MM.1S (cell line): ENCODE measurements around the gene IFITM10.

Source experiments
- DNase-seq: peaks from one replicate; pipeline ENCODE4 v3.0.0-alpha.2; 2015
- H2AFZ ChIP-seq: fragments of 300-600 bp; sonication (generic); 2 replicates; pipeline ENCODE4 v1.6.0; 2016; ENCODE audit warnings: antibody characterized with exemption, low read length
- H3F3A ChIP-seq: fragments of 300-600 bp; sonication (generic); 2 replicates; pipeline ENCODE4 v1.6.1; 2016; ENCODE audit warnings: mild to moderate bottlenecking, antibody characterized with exemption, low read length, moderate library complexity, mixed read lengths; ENCODE audit not compliant: insufficient read depth
- H3K27ac ChIP-seq: fragments of 300-600 bp; sonication (generic); 2 replicates; pipeline ENCODE4 v1.5.1; 2016; ENCODE audit warnings: mild to moderate bottlenecking, low read length
- H3K27me3 ChIP-seq: fragments of 300-600 bp; sonication (generic); replicated peaks from 2 replicates; pipeline ENCODE4 v1.6.0; 2016; ENCODE audit warnings: low read length; ENCODE audit not compliant: insufficient read depth
- H3K36me3 ChIP-seq: fragments of 300-600 bp; sonication (generic); replicated peaks from 2 replicates; pipeline ENCODE4 v1.6.1; 2016; ENCODE audit warnings: mild to moderate bottlenecking, low read length, mixed read lengths; ENCODE audit not compliant: insufficient read depth
- H3K4me1 ChIP-seq: fragments of 300-600 bp; sonication (generic); 2 replicates; pipeline ENCODE4 v1.6.1; 2016; ENCODE audit warnings: low read length, mixed read lengths
- H3K4me2 ChIP-seq: fragments of 300-600 bp; sonication (generic); 2 replicates; pipeline ENCODE4 v1.6.0; 2016; ENCODE audit warnings: low read depth, low read length
- H3K4me3 ChIP-seq: fragments of 300-600 bp; sonication (generic); 2 replicates; pipeline ENCODE4 v1.5.1; 2016; ENCODE audit warnings: low read length, mixed read lengths
- H3K79me2 ChIP-seq: fragments of 300-600 bp; sonication (generic); 2 replicates; pipeline ENCODE4 v1.6.1; 2016; ENCODE audit warnings: mixed run types, low read length, mixed read lengths
- H3K9ac ChIP-seq: fragments of 300-600 bp; sonication (generic); 2 replicates; pipeline ENCODE4 v1.6.1; 2016; ENCODE audit warnings: low read length, mixed read lengths
- H3K9me2 ChIP-seq: fragments of 300-600 bp; sonication (generic); replicated peaks from 2 replicates; pipeline ENCODE4 v1.6.1; 2016; ENCODE audit warnings: mild to moderate bottlenecking, low read length, mixed read lengths; ENCODE audit not compliant: insufficient read depth
- H3K9me3 ChIP-seq: fragments of 300-600 bp; sonication (generic); replicated peaks from 2 replicates; pipeline ENCODE4 v1.6.1; 2016; ENCODE audit warnings: mild to moderate bottlenecking, low read length, mixed read lengths; ENCODE audit not compliant: insufficient read depth
- H4K20me1 ChIP-seq: fragments of 300-600 bp; sonication (generic); 2 replicates; pipeline ENCODE4 v1.6.1; 2016; ENCODE audit warnings: mild to moderate bottlenecking, low read length, moderate library complexity, mixed read lengths; ENCODE audit not compliant: insufficient read depth
- EZH2 ChIP-seq: fragments of 300-600 bp; sonication (generic); optimal IDR thresholded peaks from 2 replicates; pipeline ENCODE3; 2017; ENCODE audit warnings: low read depth, mild to moderate bottlenecking, antibody characterized with exemption, low read length, mixed read lengths
- EZH2phosphoT487 ChIP-seq: fragments of 300-600 bp; sonication (generic); IDR thresholded peaks from 2 replicates; pipeline ENCODE4 v1.6.1; 2018; ENCODE audit warnings: antibody characterized with exemption, low read length
- TF ChIP-seq, protein P1 (sequence below): fragments of 300-600 bp; sonication (generic); IDR thresholded peaks from 2 replicates; pipeline ENCODE4 v1.5.1; 2016; ENCODE audit warnings: antibody characterized with exemption, low read length, mixed read lengths

Gene IFITM10

DNA sequence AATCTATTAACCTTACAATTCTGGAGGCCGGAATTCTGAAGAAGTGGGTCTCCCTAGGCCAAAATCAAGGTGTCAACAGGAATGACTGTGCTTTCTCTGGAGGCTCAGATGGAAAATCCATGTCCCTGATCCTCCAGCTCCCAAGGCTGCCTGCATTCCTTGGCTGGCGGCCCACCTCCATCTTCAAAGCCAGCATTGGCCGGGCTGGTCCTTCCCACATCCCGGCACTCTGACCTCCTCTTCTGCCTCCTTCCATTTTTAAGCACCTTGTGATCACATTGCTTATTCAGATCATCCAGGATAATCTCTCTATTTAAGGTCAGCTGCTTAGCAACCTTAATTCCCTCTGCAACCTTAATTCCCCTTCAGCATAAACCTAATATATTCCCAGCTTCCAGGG is 36.1 kb upstream of the IFITM10 start:
- Histone ChIP-seq H3K9ac (no peak overlapping the region), H3K4me2 (no peak overlapping the region), H3K27me3 (peaks cover 96% of the 10 kb centered on the region), H3K27ac (no peak overlapping the region), H4K20me1 (no peaks in the 10 kb centered on the region), H3F3A (no peaks in the 10 kb centered on the region), H3K9me3 (no peaks in the 10 kb centered on the region), H3K9me2 (no peaks in the 10 kb centered on the region), H2AFZ (no peak overlapping the region), H3K36me3 (no peaks in the 10 kb centered on the region), H3K4me1 (no peaks in the 10 kb centered on the region), H3K4me3 (no peak overlapping the region), H3K79me2 (no peaks in the 10 kb centered on the region)
- no peak for DNase-seq
- TF ChIP-seq, protein P1, sequence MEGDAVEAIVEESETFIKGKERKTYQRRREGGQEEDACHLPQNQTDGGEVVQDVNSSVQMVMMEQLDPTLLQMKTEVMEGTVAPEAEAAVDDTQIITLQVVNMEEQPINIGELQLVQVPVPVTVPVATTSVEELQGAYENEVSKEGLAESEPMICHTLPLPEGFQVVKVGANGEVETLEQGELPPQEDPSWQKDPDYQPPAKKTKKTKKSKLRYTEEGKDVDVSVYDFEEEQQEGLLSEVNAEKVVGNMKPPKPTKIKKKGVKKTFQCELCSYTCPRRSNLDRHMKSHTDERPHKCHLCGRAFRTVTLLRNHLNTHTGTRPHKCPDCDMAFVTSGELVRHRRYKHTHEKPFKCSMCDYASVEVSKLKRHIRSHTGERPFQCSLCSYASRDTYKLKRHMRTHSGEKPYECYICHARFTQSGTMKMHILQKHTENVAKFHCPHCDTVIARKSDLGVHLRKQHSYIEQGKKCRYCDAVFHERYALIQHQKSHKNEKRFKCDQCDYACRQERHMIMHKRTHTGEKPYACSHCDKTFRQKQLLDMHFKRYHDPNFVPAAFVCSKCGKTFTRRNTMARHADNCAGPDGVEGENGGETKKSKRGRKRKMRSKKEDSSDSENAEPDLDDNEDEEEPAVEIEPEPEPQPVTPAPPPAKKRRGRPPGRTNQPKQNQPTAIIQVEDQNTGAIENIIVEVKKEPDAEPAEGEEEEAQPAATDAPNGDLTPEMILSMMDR: no peak
- TF ChIP-seq EZH2phosphoT487 (no peak), EZH2 (no peak)

DNA sequence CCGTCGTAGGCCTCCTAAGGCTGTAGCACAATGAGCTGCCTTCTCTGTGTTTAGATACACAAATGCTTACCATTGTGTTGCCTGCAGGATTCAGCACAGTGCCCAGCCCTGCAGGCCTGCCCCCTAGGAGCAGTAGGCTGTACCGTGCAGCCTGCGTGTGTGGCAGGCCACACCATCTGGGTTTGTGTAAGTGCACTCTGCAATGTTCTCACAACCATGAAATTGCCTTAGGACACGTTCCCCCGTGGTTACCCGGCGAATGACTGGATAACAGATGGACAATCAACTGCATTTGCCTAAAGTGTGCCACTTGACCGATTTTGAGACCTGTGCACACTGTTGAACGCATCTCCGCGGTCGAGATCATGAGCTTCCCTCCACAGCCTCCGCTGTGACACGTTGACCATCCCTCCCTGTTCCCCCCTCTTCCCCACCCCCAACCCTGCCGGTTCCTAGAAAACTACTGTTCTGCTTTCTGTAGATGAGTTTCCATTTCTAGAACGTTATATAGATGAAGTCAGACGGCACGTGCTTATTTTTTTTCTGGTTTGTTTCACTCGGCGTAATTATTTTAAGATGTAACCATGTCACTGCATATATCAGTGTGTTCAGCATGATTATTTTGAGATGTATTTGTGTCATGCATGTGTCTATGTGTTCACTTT is 35.5 kb upstream of the IFITM10 start:
- Histone ChIP-seq H3K4me3 (no peak overlapping the region), H3K4me1 (no peaks in the 10 kb centered on the region), H3K27ac (no peak overlapping the region), H3K36me3 (no peaks in the 10 kb centered on the region), H3K9me3 (no peaks in the 10 kb centered on the region), H2AFZ (no peak overlapping the region), H3K9ac (no peak overlapping the region), H3K4me2 (no peak overlapping the region), H4K20me1 (no peaks in the 10 kb centered on the region), H3K79me2 (no peaks in the 10 kb centered on the region), H3F3A (no peaks in the 10 kb centered on the region), H3K9me2 (no peaks in the 10 kb centered on the region), H3K27me3 (peaks cover 96% of the 10 kb centered on the region)
- TF ChIP-seq EZH2 (no peak), EZH2phosphoT487 (no peak)
- TF ChIP-seq, protein P1: no peak
- no peak for DNase-seq

DNA sequence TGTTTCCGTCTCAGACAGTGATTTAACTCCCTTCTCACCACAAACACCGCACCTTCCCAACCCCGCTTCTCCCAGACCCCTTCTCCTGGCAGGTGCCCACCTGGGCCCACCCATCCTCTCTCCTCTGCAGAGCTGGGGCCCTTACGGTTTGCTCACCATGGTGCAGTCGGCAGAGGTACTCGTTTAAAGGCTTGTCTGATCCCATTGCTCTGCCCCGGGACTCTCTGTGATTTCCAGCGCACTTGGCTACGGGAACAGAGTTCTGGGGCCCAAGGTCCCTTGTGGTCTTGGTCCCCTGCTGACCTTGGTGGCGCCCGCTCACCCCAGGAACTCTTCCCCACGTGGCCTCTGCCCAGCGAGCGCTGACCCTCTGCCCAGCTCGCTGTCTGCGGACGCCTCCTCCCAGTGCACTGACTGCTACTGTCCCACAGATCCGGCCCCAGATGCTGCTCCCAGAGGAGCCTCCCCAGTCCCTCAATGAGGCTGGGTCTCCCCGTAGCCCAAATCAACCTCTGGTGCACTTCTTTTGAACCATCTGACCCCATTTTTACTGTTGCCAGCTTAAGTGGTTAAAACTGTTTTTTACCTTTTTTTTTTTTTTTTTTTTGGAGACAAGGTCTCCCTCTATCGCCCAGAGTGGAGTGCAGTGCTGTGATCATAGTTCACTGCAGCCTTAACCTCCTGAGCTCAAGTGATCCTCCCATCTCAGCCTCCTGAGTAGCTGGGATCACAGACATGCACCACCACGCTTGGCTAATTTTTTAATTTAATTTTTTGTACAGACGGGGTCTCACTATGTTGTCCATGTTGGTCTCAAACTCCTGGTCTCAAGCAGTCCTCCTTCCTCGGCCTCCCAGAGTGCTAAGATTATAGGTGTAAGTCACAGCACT is 34.6 kb upstream of the IFITM10 start:
- Histone ChIP-seq H3K4me2 (no peak overlapping the region), H3K4me1 (no peaks in the 10 kb centered on the region), H3K9me2 (no peaks in the 10 kb centered on the region), H3K4me3 (no peak overlapping the region), H3K9me3 (no peaks in the 10 kb centered on the region), H3F3A (no peaks in the 10 kb centered on the region), H2AFZ (no peak overlapping the region), H3K79me2 (no peaks in the 10 kb centered on the region), H3K27me3 (peaks cover 96% of the 10 kb centered on the region), H3K36me3 (no peaks in the 10 kb centered on the region), H3K9ac (no peak overlapping the region), H3K27ac (no peak overlapping the region), H4K20me1 (no peaks in the 10 kb centered on the region)
- DNase-seq: no peak
- TF ChIP-seq, protein P1: no peak
- no peak for TF ChIP-seq EZH2phosphoT487
- TF ChIP-seq EZH2: no peak
